Karpas-422 (cell line): ENCODE data around the gene CARTPT. TPM values are rescaled to one million over a fixed set of nuclear protein-coding genes. Genes with fewer than 3 reads are reported as not detected.

Source experiments
- DNase-seq: peaks from one replicate; pipeline ENCODE4 v3.0.0-alpha.2; 2015
- H2AFZ ChIP-seq: fragments of 200-600 bp; sonication (generic); 2 replicates; pipeline ENCODE4 v1.6.1; 2014; ENCODE audit warnings: antibody characterized with exemption, low read length, mixed read lengths
- H3K27ac ChIP-seq: fragments of 200-600 bp; sonication (generic); 2 replicates; pipeline ENCODE4 v1.5.1; 2014; ENCODE audit warnings: mild to moderate bottlenecking, low read length, moderate library complexity
- H3K27me3 ChIP-seq: fragments of 200-600 bp; sonication (generic); 2 replicates; pipeline ENCODE4 v1.6.1; 2014; ENCODE audit warnings: low read length, mixed read lengths
- H3K36me3 ChIP-seq: fragments of 200-600 bp; sonication (generic); 2 replicates; pipeline ENCODE4 v1.6.1; 2014; ENCODE audit warnings: low read length, mixed read lengths; ENCODE audit not compliant: insufficient read depth
- H3K4me1 ChIP-seq: fragments of 200-600 bp; sonication (generic); 2 replicates; pipeline ENCODE4 v1.6.1; 2014; ENCODE audit warnings: mild to moderate bottlenecking, low read length, mixed read lengths
- H3K4me2 ChIP-seq: fragments of 200-600 bp; sonication (generic); 2 replicates; pipeline ENCODE4 v1.6.1; 2014; ENCODE audit warnings: low read length, low read depth, mild to moderate bottlenecking; ENCODE audit not compliant: poor library complexity, severe bottlenecking
- H3K4me3 ChIP-seq: fragments of 200-600 bp; sonication (generic); 2 replicates; pipeline ENCODE4 v1.5.1; 2014; ENCODE audit warnings: mild to moderate bottlenecking, antibody characterized with exemption, low read length, mixed read lengths
- H3K79me2 ChIP-seq: fragments of 200-600 bp; sonication (generic); 2 replicates; pipeline ENCODE4 v1.6.1; 2014; ENCODE audit warnings: mild to moderate bottlenecking, low read length, mixed read lengths
- H3K9ac ChIP-seq: fragments of 200-600 bp; sonication (generic); 2 replicates; pipeline ENCODE4 v1.6.0; 2014; ENCODE audit warnings: low read length
- H3K9me2 ChIP-seq: fragments of 200-600 bp; sonication (generic), shearing (Covaris generic); replicated peaks from 2 replicates; pipeline ENCODE4 v1.6.0; 2014; ENCODE audit warnings: mild to moderate bottlenecking, low read length, moderate library complexity; ENCODE audit not compliant: insufficient read depth
- H3K9me3 ChIP-seq: fragments of 300-700, 200-600 bp; sonication (generic); 2 replicates; pipeline ENCODE4 v1.6.1; 2014; ENCODE audit warnings: low read length, mixed read lengths
- H4K20me1 ChIP-seq: fragments of 200-600 bp; sonication (generic); 2 replicates; pipeline ENCODE4 v1.6.1; 2014; ENCODE audit warnings: mild to moderate bottlenecking, antibody characterized with exemption, low read length, low read depth; ENCODE audit not compliant: insufficient read depth
- total RNA-seq: library from RNA; depleted of rRNA; stranded (reverse); fragments of >200 nt; shearing (Covaris generic); gene quantifications from 2 replicates; pipeline ENCODE4 v1.2.3, GENCODE V29; 2014; ENCODE audit warnings: low replicate concordance

Gene CARTPT
- total RNA-seq, 1 experiment from 2014 or later: not detected

DNA sequence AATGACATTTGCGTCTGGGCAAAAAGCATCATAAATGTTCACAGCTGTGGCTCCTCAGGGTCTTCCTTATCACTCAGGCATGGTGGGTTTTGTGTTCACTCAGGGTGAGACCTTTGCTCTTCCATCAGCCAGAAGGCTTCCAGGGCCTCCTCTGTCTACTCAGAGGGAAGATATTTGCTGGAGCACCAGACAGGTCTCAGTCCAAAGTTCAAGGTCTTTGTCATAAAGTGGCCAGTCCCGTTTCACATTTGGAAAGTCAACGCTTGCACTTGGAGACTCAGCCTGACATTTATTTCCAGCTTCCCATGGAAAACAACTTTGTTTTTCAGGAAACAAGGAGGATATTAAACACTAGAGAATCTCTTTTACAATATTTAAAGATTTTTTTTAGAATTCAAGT lies 12.2 kb upstream of the CARTPT start:
- Histone ChIP-seq H3K36me3 (no peaks in the 10 kb centered on the region), H3K79me2 (no peaks in the 10 kb centered on the region), H3K27ac (no peak overlapping the region), H3K27me3 (no peaks in the 10 kb centered on the region), H3K4me1 (peaks cover 6% of the 10 kb centered on the region; the same call in 1 of the 2 replicates), H3K9ac (no peak overlapping the region), H2AFZ (no peak overlapping the region), H3K4me2 (no peak overlapping the region), H3K9me3 (no peaks in the 10 kb centered on the region), H3K9me2 (no peaks in the 10 kb centered on the region), H3K4me3 (no peak overlapping the region), H4K20me1 (no peaks in the 10 kb centered on the region)
- DNase-seq: no peak

DNA sequence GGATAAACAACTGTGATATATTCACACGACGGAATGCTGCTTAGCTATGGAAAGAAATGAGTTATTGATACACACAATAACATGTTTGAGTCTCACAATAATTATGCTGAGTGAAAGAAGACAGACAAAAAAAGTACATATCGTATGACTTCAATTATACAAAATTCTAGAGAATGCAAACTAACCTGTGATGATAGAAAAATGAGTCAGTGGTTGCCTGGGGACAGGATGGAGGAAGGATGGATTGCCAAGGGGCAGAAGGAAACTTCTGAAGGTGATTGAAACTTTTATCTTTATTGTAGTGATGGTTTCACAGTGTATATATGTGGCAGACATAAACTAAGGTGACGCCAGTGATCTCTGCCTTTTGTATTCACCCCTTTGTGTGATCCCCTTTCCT lies 7.5 kb upstream of the CARTPT start:
- H4K20me1 ChIP-seq: no peaks in the 10 kb centered on the region
- H3K4me2 ChIP-seq: no peak overlapping the region
- no peak overlapping the region for H2AFZ ChIP-seq
- H3K36me3 ChIP-seq: no peaks in the 10 kb centered on the region
- no peak overlapping the region for H3K9ac ChIP-seq
- no peak overlapping the region for H3K27ac ChIP-seq
- no peaks in the 10 kb centered on the region for H3K9me3 ChIP-seq
- H3K4me3 ChIP-seq: no peak overlapping the region
- no peaks in the 10 kb centered on the region for H3K4me1 ChIP-seq
- DNase-seq: no peak
- no peaks in the 10 kb centered on the region for H3K79me2 ChIP-seq
- H3K9me2 ChIP-seq: no peaks in the 10 kb centered on the region
- no peaks in the 10 kb centered on the region for H3K27me3 ChIP-seq

DNA sequence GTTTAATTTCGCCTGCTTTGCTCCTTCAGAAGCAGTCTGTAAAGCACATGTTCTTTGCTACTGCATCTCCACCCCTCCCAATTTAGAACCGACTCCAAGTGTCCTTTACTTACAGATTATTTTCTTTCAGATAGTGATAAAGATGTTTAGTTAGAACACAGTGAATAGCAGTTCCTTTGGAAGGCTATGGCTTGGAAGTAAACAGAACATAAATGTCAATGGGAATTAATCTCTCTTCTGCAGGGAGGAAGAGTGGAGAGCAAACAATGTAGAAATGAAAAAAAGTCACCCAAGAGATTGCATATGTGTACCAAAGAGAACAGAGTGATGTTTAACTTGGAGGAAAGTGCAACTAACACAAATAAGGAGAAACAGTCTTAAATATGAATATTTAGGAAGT lies 4.2 kb upstream of the CARTPT start:
- H4K20me1 ChIP-seq: no peaks in the 10 kb centered on the region
- no peak overlapping the region for H3K4me3 ChIP-seq
- no peak overlapping the region for H3K4me2 ChIP-seq
- H3K27me3 ChIP-seq: no peaks in the 10 kb centered on the region
- H3K36me3 ChIP-seq: no peaks in the 10 kb centered on the region
- no peaks in the 10 kb centered on the region for H3K9me3 ChIP-seq
- H3K9me2 ChIP-seq: no peaks in the 10 kb centered on the region
- H3K27ac ChIP-seq: no peak overlapping the region
- no peaks in the 10 kb centered on the region for H3K79me2 ChIP-seq
- H3K9ac ChIP-seq: no peak overlapping the region
- H2AFZ ChIP-seq: no peak overlapping the region
- no peak for DNase-seq
- no peaks in the 10 kb centered on the region for H3K4me1 ChIP-seq

DNA sequence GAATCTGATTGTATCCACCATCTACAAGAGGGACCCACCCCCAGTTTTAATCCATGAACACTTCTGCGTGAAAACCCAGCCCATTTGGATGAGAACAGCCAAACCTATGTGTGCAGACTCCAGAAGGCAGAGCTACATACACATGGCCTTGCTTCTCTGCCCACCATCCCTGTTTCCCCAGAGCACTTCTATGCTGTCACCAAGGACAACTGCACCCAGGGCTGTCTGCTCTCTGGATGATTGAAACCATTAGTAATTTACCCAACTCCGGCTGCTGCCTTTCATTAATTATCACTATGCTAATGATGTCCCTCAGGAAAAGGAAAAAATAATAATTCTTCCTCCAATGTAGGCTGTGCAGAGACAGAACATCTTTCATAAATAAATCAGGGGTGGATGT lies 8.9 kb downstream of the CARTPT start:
- no peak overlapping the region for H3K9ac ChIP-seq
- DNase-seq: no peak

DNA sequence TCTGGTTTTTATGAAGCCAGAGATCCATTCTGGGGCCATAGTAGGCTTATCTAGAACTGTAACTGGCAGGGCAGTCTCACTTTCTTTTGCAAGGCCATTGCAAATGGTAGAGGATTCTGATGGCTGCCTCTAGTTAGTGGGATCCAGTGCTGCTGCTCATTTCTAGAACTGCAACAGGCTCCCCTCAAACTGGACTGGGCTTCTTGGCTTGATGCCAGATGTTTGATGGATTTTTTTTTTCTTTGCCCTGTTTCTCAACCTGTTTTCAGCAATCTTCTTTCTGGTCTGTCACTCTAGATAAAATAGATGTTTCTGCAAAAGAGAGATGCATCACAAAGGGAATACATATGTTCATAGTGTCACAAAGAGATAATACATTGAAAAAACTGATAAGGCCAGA lies 11.9 kb downstream of the CARTPT start:
- no peak overlapping the region for H3K9ac ChIP-seq
- no peak for DNase-seq

More for the DNA sequence above, 8.9 kb downstream of the CARTPT start:
- Histone ChIP-seq H2AFZ (no peak overlapping the region), H3K36me3 (no peaks in the 10 kb centered on the region), H4K20me1 (no peaks in the 10 kb centered on the region), H3K9me2 (no peaks in the 10 kb centered on the region), H3K27me3 (no peaks in the 10 kb centered on the region), H3K27ac (no peak overlapping the region), H3K79me2 (no peaks in the 10 kb centered on the region), H3K4me2 (no peak overlapping the region), H3K4me3 (no peak overlapping the region), H3K4me1 (no peaks in the 10 kb centered on the region), H3K9me3 (no peaks in the 10 kb centered on the region)

DNA sequence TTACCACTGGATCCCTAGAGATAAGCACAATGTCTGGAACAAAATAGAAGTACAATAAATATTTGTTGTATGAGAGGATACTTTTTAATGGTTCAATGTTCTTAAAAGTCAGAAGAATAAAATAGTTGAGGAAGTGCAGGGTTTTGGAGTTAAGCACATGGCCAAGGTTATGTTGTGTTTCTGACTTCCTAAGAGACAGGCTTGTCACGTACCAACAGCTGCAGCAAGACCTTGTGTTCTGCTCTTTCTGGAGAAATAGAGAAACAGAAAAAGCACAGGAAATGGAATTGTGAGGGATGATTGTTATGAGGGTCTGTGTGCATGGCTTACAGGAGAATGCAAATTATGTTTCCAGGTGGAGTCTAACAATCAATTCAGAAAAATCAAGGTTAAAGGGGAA lies 12.9 kb downstream of the CARTPT start:
- H3K9ac ChIP-seq: no peak overlapping the region
- no peaks in the 10 kb centered on the region for H3K36me3 ChIP-seq
- no peak overlapping the region for H3K4me3 ChIP-seq
- H3K27ac ChIP-seq: no peak overlapping the region
- H3K9me3 ChIP-seq: no peaks in the 10 kb centered on the region
- H2AFZ ChIP-seq: no peak overlapping the region
- H3K9me2 ChIP-seq: no peaks in the 10 kb centered on the region
- no peaks in the 10 kb centered on the region for H4K20me1 ChIP-seq
- DNase-seq: no peak
- no peaks in the 10 kb centered on the region for H3K27me3 ChIP-seq
- H3K4me2 ChIP-seq: no peak overlapping the region
- no peaks in the 10 kb centered on the region for H3K79me2 ChIP-seq
- H3K4me1 ChIP-seq: no peaks in the 10 kb centered on the region

More for the DNA sequence above, 11.9 kb downstream of the CARTPT start:
- Histone ChIP-seq H3K79me2 (no peaks in the 10 kb centered on the region), H3K9me2 (no peaks in the 10 kb centered on the region), H4K20me1 (no peaks in the 10 kb centered on the region), H3K27me3 (no peaks in the 10 kb centered on the region), H3K9me3 (no peaks in the 10 kb centered on the region), H3K36me3 (no peaks in the 10 kb centered on the region), H3K4me3 (no peak overlapping the region), H3K4me1 (no peaks in the 10 kb centered on the region), H2AFZ (no peak overlapping the region), H3K4me2 (no peak overlapping the region), H3K27ac (no peak overlapping the region)

DNA sequence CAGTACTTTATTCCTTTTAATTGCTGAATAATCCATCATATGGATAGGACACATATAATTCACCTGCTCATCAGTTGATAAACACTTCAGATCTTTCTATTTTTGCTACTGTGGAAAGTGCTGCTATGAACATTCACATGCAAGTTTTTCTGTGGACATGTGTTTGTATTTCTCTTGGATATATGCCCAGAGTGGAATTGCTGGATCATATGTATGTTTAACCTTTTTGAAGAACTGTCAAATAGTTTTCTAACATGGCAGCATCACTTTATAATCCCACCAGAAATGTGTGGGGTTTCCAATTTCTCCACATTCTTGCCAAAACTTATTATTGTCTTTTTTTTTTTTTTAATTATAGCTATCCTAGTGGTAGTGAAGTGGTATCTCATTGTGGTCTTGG lies 15.1 kb downstream of the CARTPT start:
- Histone ChIP-seq H3K9me2 (no peaks in the 10 kb centered on the region), H3K27ac (no peak overlapping the region), H3K9me3 (no peaks in the 10 kb centered on the region), H2AFZ (no peak overlapping the region), H3K4me1 (no peaks in the 10 kb centered on the region), H3K4me3 (no peak overlapping the region), H3K36me3 (no peaks in the 10 kb centered on the region), H3K79me2 (no peaks in the 10 kb centered on the region), H3K9ac (no peak overlapping the region), H3K27me3 (no peaks in the 10 kb centered on the region), H4K20me1 (no peaks in the 10 kb centered on the region), H3K4me2 (no peak overlapping the region)
- DNase-seq: no peak

DNA sequence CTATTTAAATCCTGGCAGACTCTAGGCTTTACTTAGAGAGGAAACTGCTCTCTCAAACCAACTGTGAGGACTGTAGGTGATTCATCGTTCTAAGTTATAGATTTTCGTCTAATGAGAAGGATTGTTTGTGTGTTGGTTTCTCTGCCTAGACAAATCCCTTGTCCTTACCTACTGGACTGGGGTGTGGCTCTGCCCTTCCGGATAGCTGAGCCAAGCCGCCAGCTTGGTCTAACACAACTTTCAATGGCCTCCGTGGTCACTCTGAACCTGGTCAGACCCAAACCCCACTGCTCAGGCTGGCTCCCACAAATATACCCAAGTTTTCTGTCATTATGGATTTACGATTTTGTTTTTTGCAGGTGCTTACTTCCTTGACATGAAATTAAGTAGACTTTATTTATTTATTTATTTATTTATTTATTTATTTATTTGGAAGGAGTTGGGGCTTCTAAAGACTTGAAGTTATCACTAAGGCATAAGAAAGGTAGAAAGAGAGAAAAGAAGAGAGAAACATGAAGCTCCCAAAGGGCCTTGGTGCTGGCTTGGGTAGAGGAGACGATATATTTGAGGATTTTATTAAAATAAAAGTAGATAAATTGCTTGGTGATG lies 19.0 kb downstream of the CARTPT start:
- Histone ChIP-seq H3K4me2 (no peak overlapping the region), H3K36me3 (no peaks in the 10 kb centered on the region), H3K27me3 (no peaks in the 10 kb centered on the region), H3K9me2 (no peaks in the 10 kb centered on the region), H3K4me3 (no peak overlapping the region), H3K9me3 (no peaks in the 10 kb centered on the region), H3K9ac (no peak overlapping the region), H3K27ac (no peak overlapping the region), H4K20me1 (no peaks in the 10 kb centered on the region), H3K4me1 (peaks cover 4% of the 10 kb centered on the region), H3K79me2 (no peaks in the 10 kb centered on the region), H2AFZ (no peak overlapping the region)
- DNase-seq: no peak
